NCI-H446 (cell line): ENCODE results near the gene HDAC6.

Source experiments
- DNase-seq, 2 experiments: peaks; one replicate each; lab custom pipeline; 2025; lab: John Stamatoyannopoulos, UW

HDAC6 gene

GRCh38 chrX:48801280-48802088 is at the start of gene HDAC6:
Gene HDAC6 (plus strand): TSS chrX:48802067. CDS start chrX:48802693, 626 bp downstream.
- DNase-seq, result peak; percentile 96 to 98

- no peak for DNase-seq
These were observed 49.4 kb upstream of the HDAC6 start for GRCh38 chrX:48752498-48752897.

- DNase-seq, result no peak
These were observed 48.1 kb upstream of the HDAC6 start for GRCh38 chrX:48753708-48754228.

GRCh38 chrX:48754238-48754637 is 47.6 kb upstream of the HDAC6 start:
- DNase-seq, result no peak

GRCh38 chrX:48761674-48762471 is 40.0 kb upstream of the HDAC6 start, which contains the start of gene GLOD5:
Gene GLOD5 (plus strand): TSS chrX:48761747. CDS start chrX:48761791, 44 bp downstream.
- DNase-seq, result no peak

GRCh38 chrX:48769230-48769629 is 32.6 kb upstream of the HDAC6 start:
- no peak for DNase-seq

GRCh38 chrX:48770296-48770695 is 31.6 kb upstream of the HDAC6 start:
- no peak for DNase-seq

GRCh38 chrX:48772602-48773001 is 29.3 kb upstream of the HDAC6 start:
- no peak for DNase-seq

GRCh38 chrX:48776818-48777439 is 24.9 kb upstream of the HDAC6 start:
- no peak for DNase-seq

GRCh38 chrX:48779399-48779798 is 22.5 kb upstream of the HDAC6 start:
- DNase-seq, result no peak

- no peak for DNase-seq
These were observed 20.2 kb upstream of the HDAC6 start for GRCh38 chrX:48781705-48782104.

- no peak for DNase-seq
These were observed 19.7 kb upstream of the HDAC6 start for GRCh38 chrX:48782216-48782615.

- DNase-seq, result no peak
These were observed 19.1 kb upstream of the HDAC6 start for GRCh38 chrX:48782795-48783194.

- no peak for DNase-seq
These were observed 17.1 kb upstream of the HDAC6 start for GRCh38 chrX:48784726-48785125.

GRCh38 chrX:48785186-48785539 is 16.7 kb upstream of the HDAC6 start:
- DNase-seq, result no peak

GRCh38 chrX:48785540-48786214 is 16.2 kb upstream of the HDAC6 start:
- no peak for DNase-seq

GRCh38 chrX:48786341-48786800 is 15.5 kb upstream of the HDAC6 start, which contains the start of gene GATA1:
Gene GATA1 (plus strand): TSS chrX:48786590. CDS start chrX:48791110, 4,520 bp downstream.
- DNase-seq, result no peak

- DNase-seq, result no peak
These were observed 14.9 kb upstream of the HDAC6 start for GRCh38 chrX:48786825-48787504.

- DNase-seq, result no peak
These were observed 14.1 kb upstream of the HDAC6 start for GRCh38 chrX:48787505-48788443.
